Activated naive CD8-positive, alpha-beta T cell treated with anti-CD3 and anti-CD28 coated beads, Interleukin-2, amount 10 ng/mL, durations not matched to agents 7 days and 5 days (primary cell): ENCODE measurements around the gene GALNT2. TPM values are rescaled to one million over a fixed set of nuclear protein-coding genes. Genes with fewer than 3 reads are reported as not detected.
A peak's percentile ranks its signal among the peaks of the same experiment; 100 is the strongest.

ENCODE experiments used
- ATAC-seq: fragments of 150-1000 bp; cut with Tn5 transposase; one replicate; pipeline ENCODE4 v1.10.0; 2021; ENCODE audit warnings: low read depth, moderate library complexity
- POLR2A ChIA-PET: fragments of 350-600 bp; sonication (Branson Sonifier 250); formaldehyde crosslinking; loops from one replicate; lab custom pipeline; 2021; ENCODE audit warnings: antibody characterized with exemption; lab: Charles Lee
- DNase-seq: peaks from one replicate; pipeline ENCODE4 v3.0.0; 2021
- H3K27ac Mint-ChIP-seq: one replicate; pipeline ENCODE4 v1.8.0; 2022; ENCODE audit warnings: mild to moderate bottlenecking, mixed read lengths
- H3K27me3 Mint-ChIP-seq: one replicate; pipeline ENCODE4 v1.8.0; 2022; ENCODE audit warnings: mild to moderate bottlenecking, moderate library complexity, mixed read lengths
- H3K36me3 Mint-ChIP-seq: one replicate; pipeline ENCODE4 v1.8.0; 2021; ENCODE audit warnings: mild to moderate bottlenecking, mixed read lengths
- H3K4me1 Mint-ChIP-seq: one replicate; pipeline ENCODE4 v1.8.0; 2021; ENCODE audit warnings: mixed read lengths
- H3K4me3 Mint-ChIP-seq: one replicate; pipeline ENCODE4 v1.8.0; 2022; ENCODE audit warnings: mild to moderate bottlenecking, moderate library complexity, mixed read lengths
- H3K9me3 Mint-ChIP-seq: one replicate; pipeline ENCODE4 v1.8.0; 2021; ENCODE audit warnings: mixed read lengths
- total RNA-seq, 2 experiments: library from RNA; stranded (reverse); gene quantifications; one replicate each; pipeline ENCODE4 v1.2.3, GENCODE V29; 2021

Gene GALNT2
- total RNA-seq, 2 experiments from 2014 or later, result 25.3 to 29.0 TPM

DNA sequence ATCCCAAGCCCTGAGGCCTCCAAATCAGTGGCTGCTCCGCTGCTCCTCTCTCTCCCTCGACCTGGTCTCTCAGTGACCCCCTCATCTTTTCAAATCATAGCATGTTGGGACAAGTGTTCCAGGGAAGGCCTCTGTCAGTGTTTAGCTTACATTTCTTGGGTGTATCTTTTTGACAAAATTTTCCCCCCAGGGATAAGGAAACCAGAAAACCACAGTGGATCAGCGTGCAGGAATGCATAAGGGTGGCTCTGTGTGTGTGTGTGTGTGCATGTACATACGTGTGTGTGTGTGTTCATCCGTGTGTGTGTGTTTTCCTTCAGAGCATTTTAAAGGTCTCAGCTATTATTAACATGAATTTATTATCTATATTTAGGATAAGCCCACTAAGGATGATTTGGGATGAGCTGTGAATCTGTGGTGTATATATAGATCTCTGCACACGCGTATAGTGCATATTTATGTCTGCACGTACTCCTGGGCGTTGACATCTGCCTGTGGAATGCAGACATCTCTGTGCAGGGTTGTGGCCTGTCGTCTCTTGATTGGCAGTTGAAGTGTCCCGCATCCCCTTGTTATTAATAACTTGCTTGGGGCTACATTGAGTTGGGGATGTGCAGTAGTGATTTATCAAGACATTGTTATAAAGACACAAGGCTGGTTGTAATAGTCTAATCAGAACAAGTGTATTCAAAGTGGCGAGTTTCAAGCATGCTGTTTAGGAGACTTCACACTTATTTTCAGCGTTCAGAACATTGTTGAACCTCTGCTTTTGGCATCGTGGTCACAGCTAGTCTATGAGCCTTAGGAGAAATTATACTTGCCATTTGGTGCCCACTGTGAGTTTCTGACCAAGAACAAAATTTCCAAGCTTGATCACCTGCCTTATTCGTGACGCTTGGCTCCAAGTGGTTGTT is 55.6 kb downstream of the GALNT2 start:
- DNase-seq (no peak), ATAC-seq (no peak)
- no peak overlapping the region for H3K4me3 Mint-ChIP-seq
- POLR2A ChIA-PET, result interaction anchor here (1.3 kb wide), 1 partner anchor 13 kb away, joined by 5 read pairs; no protein-coding TSS in a partner anchor
- no peaks in the 10 kb centered on the region for H3K9me3 Mint-ChIP-seq
- no peak overlapping the region for H3K27ac Mint-ChIP-seq
- H3K4me1 Mint-ChIP-seq, result peaks cover 60% of the 10 kb centered on the region
- peaks cover 10% of the 10 kb centered on the region for H3K36me3 Mint-ChIP-seq
- no peaks in the 10 kb centered on the region for H3K27me3 Mint-ChIP-seq

DNA sequence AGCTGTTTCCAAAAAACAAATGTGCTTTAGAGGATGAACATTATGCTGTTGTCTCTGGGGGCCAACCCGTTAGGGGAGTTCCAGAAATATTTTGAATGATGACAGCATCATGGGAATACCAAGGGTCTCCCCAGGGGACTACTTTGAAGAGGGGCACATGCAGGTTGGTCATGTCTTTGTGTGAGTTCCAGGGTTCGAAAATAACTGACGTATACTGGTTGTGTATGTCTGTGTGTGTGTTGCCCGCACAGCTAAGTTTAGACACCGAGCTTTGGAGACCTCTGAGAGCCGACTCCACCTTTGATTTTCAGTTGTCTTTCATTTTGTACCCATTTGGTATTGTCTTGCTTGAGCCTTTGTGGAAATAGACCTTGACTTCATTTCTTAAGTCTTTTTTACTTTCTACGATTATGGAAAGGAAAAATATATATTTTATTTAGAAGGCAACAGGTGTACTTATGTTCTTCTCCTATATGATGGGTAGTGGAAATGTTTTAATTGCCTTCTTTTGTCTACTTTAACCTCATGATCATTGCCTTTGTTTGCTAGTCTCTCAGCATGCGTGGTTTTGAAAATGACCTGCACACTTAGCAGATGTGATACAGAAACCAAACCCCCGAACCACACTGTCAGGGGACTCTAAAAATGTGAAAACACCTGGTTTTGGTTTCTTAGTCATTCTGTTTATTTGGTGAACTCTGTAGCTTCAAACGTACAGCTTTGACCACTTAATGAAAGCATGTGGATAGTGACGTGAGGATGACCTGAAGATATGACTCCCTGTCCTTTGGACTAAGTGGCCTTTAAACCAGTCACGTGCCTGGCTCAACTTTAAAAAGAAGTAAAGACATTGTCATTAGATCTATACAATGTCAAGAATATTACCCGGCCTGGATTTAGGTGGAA is 56.5 kb downstream of the GALNT2 start:
- Mint-ChIP-seq H3K27ac (peak overlapping the region; percentile 30), H3K9me3 (no peaks in the 10 kb centered on the region), H3K27me3 (no peaks in the 10 kb centered on the region), H3K4me1 (peaks cover 54% of the 10 kb centered on the region), H3K36me3 (peaks cover 7% of the 10 kb centered on the region), H3K4me3 (peak overlapping the region; percentile 54)
- no peak for DNase-seq
- POLR2A ChIA-PET, result interaction anchor here (1.3 kb wide), 2 partner anchors 14 to 19 kb away, joined by 5 read pairs; no protein-coding TSS in a partner anchor
- peak; percentile 55 for ATAC-seq

DNA sequence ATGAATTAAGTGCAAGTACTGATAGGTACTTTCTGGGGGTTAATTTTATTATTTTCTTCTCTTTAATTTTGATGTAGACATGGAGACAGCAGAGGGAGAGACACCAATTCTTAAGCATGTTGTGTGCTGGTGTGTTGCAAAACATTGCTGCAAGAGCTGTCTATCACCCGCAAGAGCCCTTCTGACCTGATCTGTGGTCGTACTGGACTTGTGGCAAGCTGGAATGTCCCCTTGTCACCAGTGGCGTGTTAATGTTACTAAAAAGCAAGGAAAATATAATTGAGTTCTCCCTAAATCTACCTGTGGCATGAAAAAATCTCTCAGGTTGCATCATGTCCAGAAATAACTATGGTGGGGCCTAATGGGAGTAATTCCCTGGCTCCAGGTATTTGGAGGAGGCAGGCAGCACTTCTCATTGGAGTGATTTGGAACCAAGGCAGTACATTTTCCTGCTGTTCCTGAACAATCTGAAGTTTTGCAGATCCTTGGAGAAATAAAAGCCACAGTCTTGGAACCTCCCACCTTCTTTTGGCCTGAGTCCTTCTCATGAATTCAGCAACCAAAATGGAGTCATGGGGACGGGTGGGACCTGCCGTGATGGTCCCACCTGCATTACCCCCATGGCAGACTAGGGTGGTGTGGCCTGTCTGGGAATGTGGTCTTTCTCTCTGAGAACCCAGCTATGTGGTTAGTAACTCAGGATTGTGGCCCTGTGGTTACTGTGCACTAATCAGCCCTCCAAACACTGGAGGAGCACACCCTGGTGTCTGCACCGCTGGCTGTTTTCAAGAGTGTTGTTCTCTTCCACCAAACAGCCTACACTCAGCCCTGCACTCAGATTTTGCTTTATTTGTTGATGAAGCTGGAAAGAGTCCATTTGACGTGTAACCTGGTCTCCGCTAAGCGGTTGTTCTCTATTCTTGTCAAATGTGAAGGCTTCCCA is 57.4 kb downstream of the GALNT2 start:
- DNase-seq (no peak), ATAC-seq (peak; percentile 41)
- Mint-ChIP-seq H3K4me1 (peaks cover 54% of the 10 kb centered on the region), H3K27me3 (no peaks in the 10 kb centered on the region), H3K4me3 (peak overlapping the region; percentile 54), H3K27ac (peak overlapping the region; percentile 30), H3K9me3 (no peaks in the 10 kb centered on the region), H3K36me3 (peaks cover 7% of the 10 kb centered on the region)
- POLR2A ChIA-PET, result interaction anchor here (1.3 kb wide), 2 partner anchors 15 to 20 kb away, joined by 5 read pairs; no protein-coding TSS in a partner anchor

DNA sequence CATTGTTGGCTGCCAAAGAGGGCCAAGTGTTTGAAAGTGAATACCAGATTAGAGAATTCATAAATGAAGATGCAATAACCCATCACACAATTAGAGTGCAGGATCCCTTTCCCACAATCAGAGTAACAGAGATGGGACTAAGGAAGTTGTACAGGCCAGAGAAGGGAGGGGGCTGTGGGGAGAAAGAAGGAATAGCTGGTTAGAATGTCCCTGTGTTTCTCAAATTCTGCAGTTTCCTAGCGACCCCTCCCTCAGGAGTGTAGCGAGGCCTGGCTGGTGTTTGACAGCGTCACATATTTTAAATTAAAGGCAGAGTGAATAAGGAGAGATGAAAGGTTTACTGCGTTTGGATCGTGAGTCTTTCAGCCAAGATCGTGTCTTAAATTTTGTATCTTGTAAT is 58.1 kb downstream of the GALNT2 start:
- peaks cover 8% of the 10 kb centered on the region for H3K36me3 Mint-ChIP-seq
- H3K9me3 Mint-ChIP-seq, result no peaks in the 10 kb centered on the region
- H3K27ac Mint-ChIP-seq, result no peak overlapping the region
- no peaks in the 10 kb centered on the region for H3K27me3 Mint-ChIP-seq
- DNase-seq (no peak), ATAC-seq (no peak)
- POLR2A ChIA-PET, result no interaction called here
- peak overlapping the region; percentile 1 for H3K4me3 Mint-ChIP-seq
- H3K4me1 Mint-ChIP-seq, result peaks cover 54% of the 10 kb centered on the region

DNA sequence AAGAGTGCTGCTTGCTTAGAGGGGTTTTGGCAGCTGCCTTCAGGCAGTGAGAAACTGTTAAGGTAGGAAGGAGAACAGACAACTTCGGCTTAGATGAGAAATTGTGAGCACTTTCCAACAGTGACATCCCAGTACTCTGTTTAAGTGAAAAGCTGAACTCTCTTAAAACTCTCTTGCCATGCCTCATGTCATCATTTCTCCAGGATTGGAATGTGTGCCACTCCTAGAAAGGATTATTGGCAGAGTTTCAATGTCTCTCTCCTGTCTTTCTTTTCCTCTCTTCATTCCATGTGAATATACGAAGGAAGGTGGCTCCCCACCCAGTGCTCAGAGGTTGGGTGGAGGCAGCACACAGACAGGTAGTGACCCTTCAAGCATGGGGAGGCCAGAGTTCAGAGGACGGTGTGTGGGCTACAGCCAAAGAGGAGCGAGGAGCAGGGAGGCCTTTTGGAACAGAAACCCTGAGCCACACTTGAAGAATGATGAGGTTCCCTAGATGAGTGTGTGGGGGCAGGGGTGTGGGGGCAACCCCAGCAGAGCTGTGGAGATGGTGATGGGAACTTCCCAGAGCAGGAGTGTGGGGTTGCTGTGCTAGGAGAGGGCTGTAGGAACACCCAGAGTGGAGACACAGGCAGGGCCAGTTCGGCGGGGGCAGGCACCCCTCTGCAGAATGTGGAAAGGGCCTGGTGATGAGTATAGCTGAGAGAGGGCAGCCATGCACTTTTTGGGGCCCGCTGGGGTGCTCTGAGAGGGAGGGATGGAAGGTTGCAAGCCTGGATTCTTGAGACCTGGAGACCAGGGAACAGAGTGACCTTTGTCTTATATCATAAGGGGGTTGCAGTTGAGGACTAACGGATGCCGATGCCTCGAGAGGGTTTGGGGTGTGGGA is 58.8 kb downstream of the GALNT2 start:
- no peaks in the 10 kb centered on the region for H3K9me3 Mint-ChIP-seq
- peaks cover 3% of the 10 kb centered on the region for H3K36me3 Mint-ChIP-seq
- peak overlapping the region; percentile 30 for H3K27ac Mint-ChIP-seq
- POLR2A ChIA-PET, result no interaction called here
- H3K4me1 Mint-ChIP-seq, result peaks cover 51% of the 10 kb centered on the region
- H3K4me3 Mint-ChIP-seq, result peak overlapping the region; percentile 71
- DNase-seq (no peak), ATAC-seq (no peak)
- H3K27me3 Mint-ChIP-seq, result no peaks in the 10 kb centered on the region

DNA sequence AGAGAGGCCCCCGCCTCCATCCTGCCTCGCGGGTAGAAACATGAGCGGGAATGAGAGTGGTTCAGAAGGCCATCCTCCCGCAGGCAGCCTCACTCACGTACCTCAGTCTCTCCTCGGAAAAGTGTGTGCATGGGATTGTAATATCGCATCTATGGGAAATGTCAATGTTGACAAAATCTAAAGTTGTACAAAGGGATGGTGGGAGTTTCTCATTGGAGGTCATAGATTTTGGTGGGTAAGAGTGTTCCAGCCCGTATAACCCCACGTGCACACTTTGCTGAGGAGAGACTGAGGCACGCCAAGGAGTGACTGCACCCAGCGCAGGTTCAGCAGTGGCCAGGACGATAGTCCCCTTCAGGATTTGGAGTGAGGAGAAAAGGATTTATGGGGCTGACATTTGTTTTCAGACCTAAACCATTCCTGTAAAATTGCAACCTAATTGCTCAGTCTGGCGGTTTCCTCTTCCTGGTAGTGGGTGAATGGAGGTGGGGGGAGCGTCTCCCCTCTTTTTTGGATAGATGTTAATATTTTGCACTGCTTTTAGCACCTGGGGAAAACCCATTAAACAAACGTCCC is 59.6 kb downstream of the GALNT2 start:
- peak overlapping the region; percentile 71 for H3K4me3 Mint-ChIP-seq
- peaks cover 1% of the 10 kb centered on the region for H3K36me3 Mint-ChIP-seq

DNA sequence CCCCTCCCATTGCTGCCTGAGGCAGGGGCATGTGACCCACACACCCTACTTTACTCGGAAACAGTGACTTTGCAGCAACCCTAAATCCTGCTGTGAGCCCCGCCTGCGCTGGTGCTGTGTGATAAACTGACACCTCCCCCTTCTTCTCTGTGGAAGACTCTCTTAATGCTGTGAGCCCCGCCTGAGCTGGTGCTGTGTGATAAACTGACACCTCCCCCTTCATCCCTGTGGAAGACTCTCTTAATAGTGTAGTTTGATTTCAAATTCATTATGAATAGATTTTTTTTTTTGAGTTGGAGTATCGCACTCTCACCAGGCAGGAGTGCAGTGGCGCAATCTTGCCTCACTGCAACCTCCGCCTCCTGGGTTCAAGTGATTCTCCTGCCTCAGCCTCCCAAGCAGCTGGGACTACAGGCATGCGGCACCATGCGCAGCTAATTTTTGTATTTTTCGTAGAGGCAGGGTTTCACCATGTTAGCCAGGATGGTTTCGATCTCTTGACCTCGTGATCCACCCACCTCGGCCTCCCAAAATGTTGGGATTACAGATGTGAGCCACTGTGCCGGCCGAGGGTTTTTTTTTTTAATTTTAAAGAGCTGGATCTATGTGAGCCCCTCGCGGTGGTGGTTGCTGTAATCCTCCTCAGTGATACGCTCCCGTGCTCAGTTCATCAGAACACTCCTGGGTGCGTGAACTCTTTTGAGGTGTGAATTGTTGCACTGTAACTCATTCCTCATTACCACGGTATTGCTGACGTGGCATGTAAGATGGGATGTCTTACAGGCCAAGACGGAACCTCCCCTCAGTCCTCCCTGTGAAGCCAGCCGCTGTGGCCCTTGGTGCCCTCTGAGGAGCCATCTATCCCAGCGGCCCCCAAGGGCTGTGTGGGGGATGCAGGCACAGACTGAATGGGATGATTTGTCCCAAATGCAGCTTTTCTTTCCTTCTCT is 60.3 kb downstream of the GALNT2 start:
- POLR2A ChIA-PET, result no interaction called here
- Mint-ChIP-seq H3K4me3 (peak overlapping the region; percentile 71), H3K27ac (peak overlapping the region; percentile 52), H3K9me3 (no peaks in the 10 kb centered on the region), H3K36me3 (peaks cover 1% of the 10 kb centered on the region), H3K27me3 (no peaks in the 10 kb centered on the region), H3K4me1 (peaks cover 46% of the 10 kb centered on the region)
- DNase-seq (peak; percentile 47), ATAC-seq (peak; percentile 83)

More for the DNA sequence above, 59.6 kb downstream of the GALNT2 start:
- peaks cover 46% of the 10 kb centered on the region for H3K4me1 Mint-ChIP-seq
- no peaks in the 10 kb centered on the region for H3K9me3 Mint-ChIP-seq
- DNase-seq (no peak), ATAC-seq (no peak)
- POLR2A ChIA-PET, result no interaction called here
- H3K27me3 Mint-ChIP-seq, result no peaks in the 10 kb centered on the region
- H3K27ac Mint-ChIP-seq, result peak overlapping the region; percentile 52

DNA sequence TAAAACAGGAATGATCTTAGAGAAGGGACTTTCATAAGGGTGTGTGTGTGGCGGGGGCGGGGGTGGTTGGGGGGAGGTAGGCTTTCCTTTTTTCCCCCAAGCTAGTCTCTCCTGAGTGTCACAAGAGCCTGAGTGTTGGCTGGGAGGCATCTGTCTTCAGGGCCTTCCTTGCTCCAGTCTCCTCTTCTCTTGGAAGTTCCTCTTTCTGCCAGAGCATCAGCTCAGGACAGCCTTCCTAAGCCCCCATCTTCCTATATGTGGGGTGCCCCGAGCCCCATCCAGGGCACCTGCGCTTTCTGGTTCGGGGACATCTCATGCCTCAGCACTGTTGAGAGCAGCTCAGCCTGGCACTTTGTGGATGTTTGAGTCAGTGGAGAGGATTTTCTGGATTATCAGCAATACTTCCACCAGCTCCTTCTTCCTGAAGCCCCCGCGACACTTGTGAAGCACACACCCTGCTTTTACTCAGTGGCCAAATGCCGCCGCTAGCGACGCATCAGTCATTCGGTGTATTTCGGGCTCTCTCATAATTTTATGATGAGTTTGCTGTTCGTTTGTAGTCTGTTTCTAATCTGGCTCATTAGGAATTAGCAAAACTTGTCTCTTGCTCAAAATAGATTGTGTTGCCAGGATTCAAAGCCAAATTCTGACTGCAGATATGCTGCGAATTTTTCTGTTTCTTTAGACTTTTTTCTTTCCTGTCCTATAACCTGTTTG is 61.7 kb downstream of the GALNT2 start:
- POLR2A ChIA-PET, result no interaction called here
- Mint-ChIP-seq H3K4me3 (no peak overlapping the region), H3K9me3 (no peaks in the 10 kb centered on the region), H3K27ac (no peak overlapping the region), H3K27me3 (no peaks in the 10 kb centered on the region), H3K36me3 (peaks cover 1% of the 10 kb centered on the region), H3K4me1 (peaks cover 38% of the 10 kb centered on the region)
- no peak for ATAC-seq
- no peak for DNase-seq

DNA sequence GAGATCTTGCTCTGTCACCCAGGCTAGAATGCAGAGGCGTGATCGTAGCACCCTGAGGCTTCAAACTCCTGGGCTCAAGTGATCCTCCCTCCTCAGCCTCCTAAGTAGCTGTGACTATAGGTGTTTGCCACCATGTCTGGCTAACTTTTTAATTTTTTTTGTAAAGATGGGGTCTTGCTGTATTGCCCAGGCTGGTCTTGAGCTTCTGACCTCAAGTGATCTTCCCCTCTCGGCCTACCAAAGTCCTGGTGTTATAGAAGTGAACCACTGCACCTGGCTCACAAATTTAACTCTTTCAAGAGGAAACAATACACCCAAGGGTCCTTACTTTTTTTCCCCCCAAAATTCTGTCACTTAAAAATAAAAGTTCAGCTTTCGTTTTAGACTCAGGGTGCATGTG is 62.3 kb downstream of the GALNT2 start:
- POLR2A ChIA-PET, result no interaction called here
- Mint-ChIP-seq H3K27ac (no peak overlapping the region), H3K27me3 (no peaks in the 10 kb centered on the region), H3K4me1 (peaks cover 32% of the 10 kb centered on the region), H3K36me3 (peaks cover 1% of the 10 kb centered on the region), H3K9me3 (no peaks in the 10 kb centered on the region), H3K4me3 (no peak overlapping the region)
- no peak for ATAC-seq
- no peak for DNase-seq

DNA sequence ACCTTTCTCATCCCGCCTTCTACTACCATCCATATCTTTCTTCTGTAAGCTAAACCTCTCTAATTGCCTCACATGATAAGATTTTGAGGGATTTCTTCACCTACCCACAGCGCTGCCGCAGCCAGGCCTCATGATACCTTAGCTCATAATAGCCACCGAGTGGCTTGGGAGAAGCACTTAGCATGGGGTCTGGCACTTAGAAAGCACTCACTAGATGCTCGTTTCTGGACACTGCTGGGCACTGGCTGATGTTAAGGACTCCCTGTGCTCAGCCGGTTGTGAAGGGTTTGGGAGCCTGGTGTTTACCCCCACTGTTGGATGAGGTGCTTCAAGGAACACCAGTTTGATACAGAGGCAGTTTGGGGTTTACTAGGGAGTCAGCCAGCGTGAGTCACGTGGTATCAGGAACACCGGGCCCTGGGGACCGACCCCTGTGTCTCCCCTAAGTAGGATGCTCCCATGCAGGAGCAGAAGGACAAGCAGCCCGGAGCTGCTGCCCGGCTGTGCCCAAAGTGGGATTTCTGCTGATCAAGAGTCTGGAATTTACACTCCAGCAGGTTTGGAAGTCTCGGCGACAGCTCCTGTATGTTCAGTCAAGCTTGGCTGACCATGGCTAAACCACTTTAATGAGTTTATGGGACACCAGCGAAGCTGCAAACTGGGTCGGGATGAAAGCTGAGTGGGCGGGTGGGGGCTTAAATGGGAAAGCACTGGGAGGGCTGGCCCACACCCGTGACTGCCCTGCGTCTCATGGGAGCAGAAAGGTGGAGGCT is 63.3 kb downstream of the GALNT2 start:
- peaks cover 1% of the 10 kb centered on the region for H3K36me3 Mint-ChIP-seq
- ATAC-seq (no peak), DNase-seq (no peak)
- no peak overlapping the region for H3K4me3 Mint-ChIP-seq
- no peaks in the 10 kb centered on the region for H3K27me3 Mint-ChIP-seq
- H3K4me1 Mint-ChIP-seq, result peaks cover 22% of the 10 kb centered on the region
- POLR2A ChIA-PET, result interaction anchor here (1.1 kb wide), 1 partner anchor 63 kb away, joined by 3 read pairs; the partner anchor contains the start of gene GALNT2
- no peaks in the 10 kb centered on the region for H3K9me3 Mint-ChIP-seq
- no peak overlapping the region for H3K27ac Mint-ChIP-seq
